ENCODE measurements around the gene ADIG.
"Not testable (repeated sequence)": the region's sequence is repeated elsewhere in the genome, so short reads cannot be mapped to it uniquely, and the experiment has no call there.

Gene ADIG

DNA sequence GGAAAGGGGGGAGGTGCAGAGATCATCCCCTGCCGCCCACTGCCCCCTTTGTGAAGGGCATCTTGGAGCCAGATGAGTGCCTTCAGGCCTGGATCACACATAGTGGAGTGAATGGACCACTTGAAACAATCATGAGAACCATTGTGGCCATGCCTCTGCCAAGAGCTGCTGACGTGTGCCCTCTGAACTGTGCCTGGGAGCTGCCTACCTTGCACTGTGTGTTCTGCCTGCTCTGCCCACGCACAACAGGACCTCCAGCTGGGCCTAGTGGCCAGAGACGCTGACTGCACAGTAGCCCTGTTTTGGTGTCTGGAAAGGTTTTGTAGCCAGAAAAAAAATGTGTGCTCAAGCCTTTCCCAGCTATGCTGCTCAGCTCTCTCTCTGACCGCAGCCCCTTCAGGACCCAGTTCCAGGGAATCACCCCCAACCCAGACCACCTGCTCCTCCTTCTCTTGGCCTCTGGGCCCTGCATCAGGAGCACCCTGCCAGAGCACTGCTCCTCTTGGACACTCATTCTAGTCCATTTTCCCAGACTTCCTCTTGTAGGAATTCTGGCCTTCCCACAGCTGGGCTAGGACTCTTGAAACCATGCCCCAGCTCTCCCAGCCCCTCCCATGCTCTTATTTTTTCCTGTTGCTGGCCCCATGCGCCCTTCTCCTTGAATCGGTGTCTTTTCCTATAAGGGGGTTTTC, 1.6 kb upstream of the ADIG start:
- DNase-seq: no peak

DNA sequence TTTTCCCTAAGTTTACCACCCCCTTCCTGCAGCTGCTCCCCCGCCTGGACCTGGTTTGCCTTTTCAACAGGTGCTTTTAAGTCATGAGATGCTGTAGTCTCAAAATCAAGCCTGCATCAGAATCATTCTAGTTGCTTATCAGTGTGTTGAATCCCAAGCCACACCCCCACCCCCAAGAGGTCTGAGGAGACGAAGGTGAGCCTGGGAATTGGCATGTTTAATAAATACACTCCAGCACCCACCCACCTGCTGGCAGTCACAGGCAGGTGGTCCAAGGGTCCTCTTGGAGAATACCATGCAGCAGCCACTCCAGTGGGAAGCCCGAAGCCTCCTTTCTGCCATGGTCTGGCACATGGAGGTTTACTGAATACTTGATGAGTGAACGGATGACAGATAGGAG, 1.1 kb upstream of the ADIG start:
- no peak for DNase-seq

DNA sequence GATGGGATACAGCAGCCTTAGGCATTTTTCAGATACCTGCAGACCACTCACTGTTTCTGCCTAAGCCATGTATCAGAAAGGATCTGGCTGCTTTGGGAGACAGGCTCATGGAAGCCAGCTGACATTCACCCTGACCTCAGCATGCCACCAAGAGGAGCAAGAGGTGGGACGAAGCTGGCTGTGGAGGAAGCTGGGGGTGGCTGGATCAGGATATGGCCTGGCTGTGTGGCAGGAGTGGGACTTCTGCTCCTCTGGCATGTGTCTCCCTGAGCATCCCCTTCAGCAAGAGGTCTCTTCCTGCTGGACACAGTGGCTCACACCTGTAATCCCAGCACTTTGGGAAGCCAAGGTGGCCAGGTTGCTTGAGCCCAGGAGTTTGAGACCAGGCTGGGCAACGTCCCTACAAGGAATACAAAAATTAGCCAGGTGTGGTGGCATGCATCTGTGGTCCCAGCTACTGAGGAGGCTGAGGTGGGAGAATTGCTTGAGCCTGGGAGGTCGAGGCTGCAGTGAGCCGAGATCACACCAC, 897 bp downstream of the ADIG start:
- DNase-seq: no peak

DNA sequence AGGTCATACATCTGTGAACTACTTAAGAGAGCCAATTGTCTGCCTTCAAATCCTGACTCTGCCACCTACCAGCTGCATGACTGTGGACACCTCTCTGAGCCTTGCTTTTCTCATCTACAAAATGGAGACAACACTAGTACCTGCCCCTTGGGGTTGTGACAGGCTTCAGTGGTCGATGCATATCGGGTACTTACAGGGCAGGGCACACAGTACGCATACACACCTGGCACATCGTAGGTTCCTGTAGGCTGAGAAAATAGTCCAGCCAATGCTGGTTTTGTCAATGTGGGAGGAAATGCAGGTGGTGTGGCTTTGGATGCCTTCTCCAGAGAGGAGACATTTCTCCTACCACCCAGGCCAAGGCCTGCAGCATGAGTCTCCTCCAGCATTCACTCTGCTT, 2.3 kb downstream of the ADIG start:
- no peak for DNase-seq

DNA sequence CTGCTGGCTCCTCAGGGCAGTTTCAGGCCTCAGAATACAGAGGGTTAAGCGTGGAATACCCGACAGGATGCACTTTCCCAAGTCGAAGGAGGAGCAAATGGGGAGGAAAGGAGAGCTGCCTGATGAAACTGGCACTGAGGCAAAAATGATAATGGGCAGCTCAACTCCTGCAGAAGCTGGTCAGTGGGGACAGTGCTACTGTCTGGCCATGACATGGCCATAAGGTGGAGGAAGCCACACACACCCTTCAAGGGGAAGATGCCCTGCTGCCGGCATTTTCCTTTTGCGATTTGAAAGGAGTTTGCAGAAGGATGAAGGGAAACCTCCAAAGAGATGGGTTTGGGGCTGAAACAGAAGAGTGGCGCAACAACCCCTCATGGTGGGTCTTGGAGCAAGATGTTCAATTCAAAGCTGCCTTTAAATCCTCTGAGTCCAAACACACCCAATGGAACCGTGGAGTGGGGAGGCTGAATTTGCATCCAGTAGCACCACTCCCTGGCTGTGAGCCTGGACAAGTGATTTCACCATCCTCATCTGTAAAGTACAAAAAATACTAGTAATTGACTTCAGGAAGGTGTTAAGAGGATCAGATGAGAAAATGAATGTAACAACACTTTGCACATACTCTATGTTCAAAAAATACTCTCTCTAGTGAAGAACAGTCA, 3.2 kb downstream of the ADIG start:
- no peak for DNase-seq

DNA sequence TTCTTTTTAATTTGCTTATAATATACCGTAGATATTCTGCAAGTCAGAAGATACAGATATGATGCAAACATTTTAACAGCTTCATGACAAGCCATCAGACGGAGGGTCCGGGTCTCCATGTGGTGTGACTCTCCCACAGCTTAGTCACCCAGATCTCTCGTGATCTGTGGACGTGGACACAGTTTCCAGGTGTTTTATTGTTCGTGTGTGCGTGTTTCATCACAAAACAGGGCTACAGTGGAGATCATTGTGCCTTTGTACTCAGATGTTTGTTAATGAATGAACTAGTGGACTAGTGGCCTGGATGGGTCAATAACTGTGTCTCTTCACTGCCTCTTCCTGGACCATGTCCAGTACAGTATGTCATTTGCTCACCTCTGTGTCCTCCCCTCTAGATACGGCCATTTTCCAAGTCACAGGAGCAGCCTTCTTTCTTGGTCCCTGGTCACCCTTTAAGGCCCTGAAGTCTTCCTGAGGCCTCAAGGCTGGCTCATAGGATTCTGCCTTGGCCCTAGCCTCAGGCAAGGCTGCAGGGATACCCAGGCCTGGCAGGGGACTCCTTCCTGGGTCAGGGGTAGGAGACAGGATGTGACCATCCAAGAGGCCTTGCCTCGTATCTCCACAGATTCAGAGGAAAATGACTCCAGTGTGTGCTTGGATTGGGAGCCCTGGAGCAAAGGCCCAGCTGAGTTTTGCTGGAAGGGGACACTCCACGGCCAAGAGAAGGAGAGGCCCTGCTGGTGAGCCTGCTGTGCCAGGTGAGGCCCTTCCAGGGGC, 4.6 kb downstream of the ADIG start:
- DNase-seq: no peak

DNA sequence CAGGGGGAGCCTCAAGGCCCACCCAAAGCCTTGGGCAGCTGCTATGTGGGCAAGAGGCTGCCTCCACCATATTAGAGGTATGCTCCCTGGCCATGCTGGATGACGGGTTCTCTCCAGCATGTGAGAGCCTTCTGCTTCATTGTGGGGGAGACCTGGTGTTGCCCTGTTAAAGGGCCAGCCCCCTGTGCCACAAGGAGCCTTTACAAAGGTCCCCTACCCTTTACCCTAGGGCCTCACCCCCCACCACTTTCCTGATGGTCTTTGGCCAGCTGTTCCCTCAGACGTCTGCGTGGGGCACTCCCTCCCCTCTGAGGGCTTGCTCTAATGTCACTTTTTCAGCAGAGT, 5.2 kb downstream of the ADIG start:
- no peak for DNase-seq

DNA sequence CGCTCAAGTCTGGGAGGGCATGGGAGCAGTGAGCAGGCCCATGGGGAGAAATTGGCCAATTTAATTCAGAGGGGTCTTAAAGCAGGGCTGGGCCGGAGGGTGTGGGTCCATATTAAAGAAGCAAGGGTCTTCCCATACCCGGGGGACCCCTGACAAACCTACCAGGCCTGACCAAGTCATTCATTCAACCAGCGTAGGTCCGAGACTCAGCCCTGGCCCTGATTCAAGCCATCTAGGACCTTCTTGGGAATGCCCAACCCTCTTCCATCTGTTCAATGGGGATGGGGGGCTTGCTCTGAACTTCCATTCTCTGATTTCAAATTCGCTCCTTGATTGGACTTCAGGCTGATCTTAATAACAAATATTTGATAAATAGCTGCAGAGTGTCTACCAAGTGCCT, 7.3 kb downstream of the ADIG start:
- DNase-seq: no peak

DNA sequence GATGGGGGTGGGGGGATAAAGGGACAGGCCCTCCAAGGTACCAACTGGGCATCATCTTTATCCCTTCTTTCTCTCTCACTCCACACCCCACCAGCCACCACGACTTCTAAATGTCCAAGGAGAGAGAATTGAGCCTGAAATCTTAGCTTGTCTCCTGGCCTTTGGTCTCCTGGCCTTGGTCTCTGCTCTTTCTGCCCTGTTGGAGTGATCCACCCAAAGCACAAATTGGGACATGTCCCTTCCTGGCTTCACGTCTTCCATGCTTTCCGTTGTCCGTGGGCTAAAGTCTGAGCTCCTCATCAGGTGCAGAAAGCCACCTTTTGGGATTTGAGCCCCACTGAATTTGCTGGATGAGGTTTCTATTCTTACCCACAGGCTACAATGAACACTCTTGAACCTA, 8.4 kb downstream of the ADIG start:
- no peak for DNase-seq

DNA sequence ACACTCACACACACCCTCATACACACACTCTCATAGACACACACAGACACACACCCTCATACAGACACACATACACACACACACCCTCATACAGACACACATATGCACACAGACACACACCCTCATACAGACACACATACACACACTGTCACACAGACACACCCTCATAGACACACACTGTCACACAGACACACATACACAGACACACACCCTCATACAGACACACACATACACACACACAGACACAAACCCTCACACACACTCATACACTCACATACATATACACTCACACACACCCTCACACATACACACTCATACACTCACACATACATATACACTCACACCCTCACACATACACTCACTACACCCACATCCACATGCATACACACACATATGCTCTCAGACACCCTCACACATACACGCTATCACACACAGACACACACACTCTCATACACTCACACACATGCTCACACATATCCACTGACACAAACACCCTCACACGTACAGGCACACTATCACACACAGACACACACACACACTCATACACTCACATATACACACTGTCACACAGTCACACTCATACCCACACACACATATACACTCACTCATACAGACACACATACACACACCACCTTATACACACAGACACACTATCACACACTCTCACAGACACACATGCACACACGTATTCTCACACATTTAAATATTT, 9.1 kb downstream of the ADIG start:
- DNase-seq: no peak

DNA sequence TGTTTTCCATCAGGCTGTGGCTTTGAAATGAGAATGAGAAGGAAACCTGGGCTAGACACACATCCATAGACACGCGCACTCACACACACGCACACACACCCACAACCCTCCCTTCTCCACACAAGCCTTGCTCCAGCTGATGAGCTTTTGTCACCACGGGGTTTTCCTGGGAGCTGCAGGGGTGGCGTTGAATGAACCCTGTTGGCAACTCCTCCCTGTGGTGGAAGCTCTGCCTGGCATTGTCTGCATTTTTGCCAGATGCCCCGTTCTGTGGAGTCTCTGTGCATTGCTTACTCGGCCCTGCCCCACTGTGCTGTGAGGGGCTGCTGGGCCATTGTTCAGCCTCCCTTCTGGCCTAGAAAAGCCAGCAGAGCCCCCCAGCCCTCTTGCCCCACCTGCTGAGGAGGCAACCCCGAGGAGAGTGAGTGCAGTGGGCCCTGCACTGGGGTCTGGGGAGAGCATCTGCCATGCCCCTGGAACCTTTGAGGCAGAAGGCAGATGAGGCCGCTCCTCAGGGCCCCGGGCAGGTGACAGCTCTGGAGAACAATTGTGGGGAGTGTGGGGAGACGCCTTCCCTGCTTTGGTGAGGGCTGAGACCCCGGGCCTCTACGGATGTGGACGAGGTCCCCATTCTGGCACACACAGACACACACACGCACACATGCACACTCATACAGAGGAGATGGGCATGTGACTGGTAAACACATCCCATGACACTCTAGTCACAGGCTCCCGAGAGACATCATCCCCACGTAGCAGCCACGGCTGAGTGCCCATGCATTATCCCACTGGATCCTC, 9.9 kb downstream of the ADIG start:
- DNase-seq: no peak

DNA sequence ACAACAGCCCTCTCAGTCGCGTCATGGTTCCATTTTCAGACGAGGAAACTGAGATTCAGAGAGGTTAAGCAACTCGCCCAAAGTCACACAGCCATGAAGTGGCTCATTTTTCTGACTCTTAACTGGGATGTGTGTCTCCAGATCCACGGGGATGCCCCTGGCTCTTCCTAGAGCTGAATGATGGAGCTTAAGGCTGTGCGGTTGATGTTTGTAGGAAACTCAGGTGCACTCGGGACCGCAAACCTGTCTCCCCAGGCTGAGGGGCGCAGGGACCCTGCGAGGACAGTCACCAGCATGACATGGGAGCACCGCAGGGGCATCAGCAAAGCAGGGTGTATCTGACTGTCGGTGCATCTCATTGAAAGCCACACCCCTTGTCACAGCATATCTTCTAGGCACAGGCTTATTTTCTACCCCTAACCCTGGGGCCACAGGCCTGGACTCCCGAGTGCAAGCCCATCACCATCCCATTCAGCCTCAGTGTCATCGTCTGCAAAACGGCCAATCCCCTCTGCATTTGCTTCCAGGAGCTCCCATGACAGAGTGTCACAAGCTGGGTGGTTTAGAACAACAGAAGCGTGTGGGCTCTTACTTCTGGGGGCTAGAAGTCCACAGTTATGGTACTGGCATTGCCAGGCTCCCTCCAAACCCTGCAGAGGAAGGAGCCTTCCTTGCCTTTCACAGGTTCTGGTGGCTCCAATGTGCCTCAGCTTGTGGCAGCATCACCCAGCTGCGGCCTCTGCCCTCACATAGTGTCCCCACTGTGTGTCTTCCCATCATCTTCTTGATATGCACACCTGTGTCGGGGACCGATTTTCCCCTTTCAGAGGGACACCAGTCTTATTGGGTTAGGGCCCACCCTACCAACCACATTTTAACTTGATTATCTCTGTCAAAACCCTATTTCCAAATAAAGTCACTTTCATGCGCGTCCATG, 10.7 kb downstream of the ADIG start:
- DNase-seq: no peak

DNA sequence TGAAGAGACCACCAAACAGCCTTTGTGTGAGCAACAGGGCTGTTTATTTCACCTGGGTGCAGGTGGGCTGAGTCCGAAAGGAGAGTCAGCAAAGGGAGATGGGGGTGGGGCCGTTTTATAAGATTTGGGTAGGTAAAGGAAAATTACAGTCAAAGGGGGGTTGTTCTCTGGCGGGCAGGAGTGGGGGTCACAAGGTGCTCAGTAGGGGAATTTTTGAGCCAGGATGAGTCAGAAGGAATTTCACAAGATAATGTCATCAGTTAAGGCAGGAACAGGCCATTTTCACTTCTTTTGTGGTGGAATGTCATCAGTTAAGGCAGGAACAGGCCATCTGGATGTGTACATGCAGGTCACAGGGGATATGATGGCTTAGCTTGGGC, 11.4 kb downstream of the ADIG start:
- not testable (repeated sequence) for DNase-seq

DNA sequence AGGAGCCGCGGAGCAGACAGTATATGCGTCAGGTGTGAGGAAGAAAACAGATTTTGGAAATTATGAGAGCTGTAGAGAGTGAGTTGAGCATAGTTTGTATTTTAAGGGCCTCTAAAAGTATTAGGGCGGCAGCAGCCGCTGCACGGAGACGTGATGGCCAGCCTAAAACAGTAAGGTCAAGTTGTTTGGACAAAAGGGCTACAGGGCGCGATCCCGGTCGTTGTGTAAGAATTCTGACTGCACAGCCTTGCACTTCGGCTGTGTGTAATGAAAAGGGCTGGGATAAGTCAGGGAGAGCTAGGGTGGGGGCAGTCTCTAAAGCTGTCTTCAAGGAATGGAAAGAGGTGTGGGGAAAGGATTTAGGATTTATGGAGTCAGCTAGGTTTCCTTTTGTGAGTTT, 13.3 kb downstream of the ADIG start:
- DNase-seq: not testable (repeated sequence)

DNA sequence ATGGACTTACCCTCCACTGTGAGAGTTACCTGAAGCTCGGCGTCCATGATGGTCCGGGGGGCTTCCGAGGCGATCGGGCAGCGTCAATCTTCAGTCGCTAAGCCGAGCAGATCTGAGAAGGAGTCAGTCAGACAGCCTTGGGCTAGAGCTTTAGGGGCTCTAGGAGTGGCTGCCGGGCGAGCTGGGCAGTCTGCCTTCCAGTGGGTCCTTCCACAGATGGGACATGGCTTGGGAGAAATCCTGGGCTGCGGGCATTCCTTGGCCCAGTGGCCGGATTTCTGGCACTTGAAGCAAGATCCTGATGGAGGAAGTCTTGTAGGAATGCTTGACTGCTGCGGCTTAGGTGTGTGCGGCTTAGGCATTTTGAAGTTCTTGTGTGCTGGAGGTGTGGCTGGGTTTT, 14.9 kb downstream of the ADIG start:
- not testable (repeated sequence) for DNase-seq

DNA sequence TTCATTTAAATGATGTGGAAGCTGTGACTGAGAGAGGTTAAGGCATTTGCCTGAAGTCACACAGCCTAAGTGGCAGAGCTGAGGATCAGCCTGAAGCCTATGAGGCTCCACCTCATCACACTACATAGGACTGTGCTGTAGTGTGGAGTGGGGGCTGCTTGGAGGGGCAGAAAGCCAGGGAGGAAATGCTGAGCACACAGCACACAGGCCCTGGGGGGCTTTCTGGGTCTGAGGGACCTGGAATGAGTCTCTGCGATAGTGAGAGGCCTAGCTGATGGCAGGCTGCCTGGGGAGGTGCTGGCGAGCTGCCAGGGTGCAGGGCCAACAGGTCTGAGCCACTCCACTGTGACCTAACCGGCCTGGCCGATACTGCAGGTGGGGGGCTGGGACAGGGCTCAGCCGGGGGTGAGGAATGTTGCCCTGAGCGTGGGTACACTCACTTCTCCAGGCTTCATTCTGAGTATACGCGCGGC, 18.4 kb downstream of the ADIG start:
- DNase-seq: no peak

DNA sequence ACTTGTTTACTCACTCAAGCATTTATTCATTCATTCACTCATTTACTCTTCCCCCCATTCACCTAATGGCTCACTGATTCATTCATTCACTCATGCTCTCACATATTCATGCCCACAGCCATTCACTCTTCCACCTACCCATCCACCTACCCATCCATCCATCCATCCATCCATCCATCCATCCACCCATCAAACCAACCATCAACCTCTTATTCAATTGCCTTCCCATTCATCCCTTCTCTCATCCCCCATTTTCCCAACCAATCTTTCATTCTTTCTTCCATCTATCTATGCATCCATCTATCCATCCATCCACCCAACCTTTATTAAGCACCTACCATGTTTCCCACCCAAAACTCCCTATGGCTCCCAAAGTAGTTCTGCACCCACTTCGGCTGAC, 19.1 kb downstream of the ADIG start:
- DNase-seq: no peak

DNA sequence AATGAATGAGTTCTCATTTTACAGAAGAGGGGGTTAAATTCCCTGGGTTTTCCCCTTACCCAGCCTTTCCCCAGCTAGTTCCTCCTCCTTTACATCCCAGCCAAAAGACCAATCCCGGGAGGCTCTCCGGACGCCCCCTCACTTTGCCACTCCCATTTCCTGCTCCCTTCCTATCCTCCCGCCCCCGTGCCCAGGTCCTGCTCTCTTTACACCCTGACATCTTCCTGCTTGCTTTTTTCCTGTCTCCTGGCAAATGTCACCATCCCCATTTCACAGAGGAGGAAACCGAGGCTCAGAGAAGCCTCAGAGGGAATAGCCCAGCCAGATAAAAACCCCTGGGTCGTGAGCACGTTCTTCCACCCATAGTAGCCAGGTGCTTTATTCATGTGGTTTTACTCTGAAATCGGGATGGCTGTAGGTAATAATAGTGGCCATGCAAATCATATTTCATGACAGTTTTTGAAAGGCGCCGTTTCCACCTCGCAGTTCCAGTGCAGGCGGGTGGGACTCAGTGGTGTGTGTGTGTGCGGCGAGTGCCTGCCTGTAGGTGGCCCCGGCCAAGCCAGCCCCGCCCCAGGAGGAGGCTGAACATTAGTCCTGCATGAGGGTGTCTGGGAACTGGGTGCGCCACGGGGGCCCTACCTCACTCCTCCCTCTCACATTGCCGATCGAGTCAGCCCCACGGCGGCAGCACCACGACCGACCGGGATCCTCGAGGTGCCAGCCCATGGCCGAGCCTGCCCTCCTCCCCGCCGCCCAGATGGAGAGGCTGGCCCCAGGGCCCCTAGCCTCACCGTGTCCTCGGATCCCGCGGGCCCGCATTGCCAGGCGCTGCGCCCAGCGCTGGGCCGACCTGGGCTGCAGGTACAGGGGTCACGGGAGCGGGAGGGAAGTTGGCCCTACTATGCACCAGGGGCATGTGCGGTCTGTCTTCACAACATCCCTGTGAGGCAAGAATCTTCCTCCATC, 20.5 kb downstream of the ADIG start, which contains the start of gene ARHGAP40:
TSS of gene ARHGAP40 (plus strand) at position 594 of the 969 bp plus-strand sequence.
- DNase-seq: no peak

DNA sequence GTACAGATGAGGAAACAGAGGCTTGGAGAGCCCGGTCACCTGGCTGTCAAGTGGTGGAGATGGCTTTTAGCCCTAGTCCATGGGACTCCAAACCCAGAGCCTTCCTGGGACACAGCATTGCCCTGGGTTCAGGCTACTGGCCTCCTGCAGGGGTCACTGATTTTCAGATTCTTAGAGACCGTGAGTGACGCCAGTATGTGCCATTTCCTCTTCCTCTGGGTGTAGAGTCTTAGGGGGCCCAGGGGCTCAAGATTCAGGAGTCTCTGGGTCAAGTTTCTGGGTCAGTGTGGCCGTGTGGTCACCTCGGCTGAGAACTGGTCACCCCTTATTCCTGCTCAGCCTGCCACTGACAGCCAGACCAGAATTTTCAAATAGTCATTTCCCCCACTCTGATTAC, 21.2 kb downstream of the ADIG start:
- no peak for DNase-seq

DNA sequence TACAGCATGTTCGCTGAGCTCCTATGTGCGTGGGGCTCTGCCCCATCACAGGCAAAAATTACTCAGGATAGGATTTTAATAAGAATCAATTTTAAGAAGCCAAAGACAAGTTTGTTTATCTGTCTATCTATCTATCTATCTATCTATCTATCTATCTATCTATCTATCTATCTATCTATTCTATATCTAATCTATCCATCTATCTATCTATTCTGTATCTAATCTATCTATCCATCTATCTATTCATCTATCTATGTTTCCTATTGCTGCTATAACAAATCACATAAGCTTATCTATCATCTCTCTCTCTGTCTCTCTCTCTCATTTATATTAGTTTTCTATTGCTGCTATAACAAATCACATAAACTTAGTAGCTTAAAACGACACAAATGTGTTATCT, 22.3 kb downstream of the ADIG start:
- DNase-seq: no peak

All from stimulated activated naive CD4-positive, alpha-beta T cell (primary cell).